CD4-positive, alpha-beta T cell treated with Interleukin-4 for 1 hour (primary cell): ENCODE results near the gene ZC3H11A.
"Not testable (repeated sequence)": the region's sequence is repeated elsewhere in the genome, so short reads cannot be mapped to it uniquely, and the experiment has no call there.

Experiments used
- DNase-seq, 2 donors: peaks; one replicate each; pipeline ENCODE4 v3.0.0-alpha.2; 2020 to 2022

The ZC3H11A gene

DNA sequence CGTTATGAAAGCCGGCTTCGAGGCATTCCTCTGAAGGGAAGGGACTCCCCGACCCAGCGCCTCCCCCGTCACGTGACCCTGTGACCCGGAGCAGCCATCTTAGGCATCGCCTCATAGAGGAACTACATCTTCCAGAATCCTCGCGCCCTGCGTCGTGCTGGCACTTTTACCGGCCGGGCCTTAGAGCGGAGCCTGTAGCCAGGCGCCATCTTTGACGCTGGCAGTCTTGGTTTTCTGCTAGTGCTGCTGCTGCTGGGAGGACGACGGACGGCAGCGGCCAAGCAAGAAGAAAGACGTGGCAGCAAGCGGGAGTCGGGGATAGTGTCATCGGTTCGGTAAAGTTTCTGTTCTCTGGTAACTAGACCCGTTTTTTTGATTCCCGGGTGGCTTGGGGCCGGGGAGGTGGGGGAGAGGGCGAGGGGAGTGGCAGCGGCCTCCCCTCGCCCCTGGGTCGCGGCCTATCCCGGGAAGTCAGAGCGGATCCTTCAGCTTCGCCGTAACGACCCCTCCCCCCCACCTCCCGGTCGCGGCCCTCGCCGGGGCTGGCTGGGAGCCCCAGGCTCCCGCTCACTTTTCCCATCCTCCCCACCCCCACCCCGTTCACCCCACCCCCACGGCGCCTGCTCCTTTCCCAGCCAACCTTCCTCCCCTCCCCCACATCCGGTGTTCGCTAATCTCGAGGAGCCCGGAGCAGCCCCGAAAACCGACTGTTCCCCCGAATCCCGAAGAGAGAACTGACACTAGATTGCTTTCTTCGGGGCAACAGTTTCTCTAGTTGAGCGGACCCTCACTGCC is at the start of gene ZC3H11A, which contains the start of gene ZBED6:
TSS of gene ZC3H11A (plus strand) at position 183 of the 795 bp plus-strand sequence. CDS start 21,448 bp downstream, outside the sequence.
TSS of gene ZBED6 (plus strand) at position 183 of the 795 bp plus-strand sequence. CDS start 1,900 bp downstream, outside the sequence.
- DNase-seq: peak; percentile 99

DNA sequence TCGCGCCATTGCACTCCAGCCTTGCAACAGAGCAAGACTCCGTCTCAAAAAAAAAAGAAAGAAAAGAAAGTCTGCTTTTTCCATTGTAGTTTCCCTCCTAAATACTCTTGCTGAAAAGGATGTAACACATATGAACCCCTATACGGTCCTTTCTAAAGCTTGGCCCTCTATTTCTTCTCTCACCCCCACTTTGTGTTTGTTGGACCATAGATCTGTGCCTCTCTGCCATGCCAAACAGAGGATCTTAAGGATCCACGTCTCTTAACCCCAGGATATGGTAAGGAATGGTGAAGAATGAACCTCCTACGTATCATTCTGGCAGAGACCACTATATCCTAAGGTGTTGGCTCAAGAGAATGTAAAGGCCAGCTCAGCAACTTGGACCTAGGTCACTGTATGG is 49.1 kb upstream of the ZC3H11A start:
- no peak for DNase-seq

DNA sequence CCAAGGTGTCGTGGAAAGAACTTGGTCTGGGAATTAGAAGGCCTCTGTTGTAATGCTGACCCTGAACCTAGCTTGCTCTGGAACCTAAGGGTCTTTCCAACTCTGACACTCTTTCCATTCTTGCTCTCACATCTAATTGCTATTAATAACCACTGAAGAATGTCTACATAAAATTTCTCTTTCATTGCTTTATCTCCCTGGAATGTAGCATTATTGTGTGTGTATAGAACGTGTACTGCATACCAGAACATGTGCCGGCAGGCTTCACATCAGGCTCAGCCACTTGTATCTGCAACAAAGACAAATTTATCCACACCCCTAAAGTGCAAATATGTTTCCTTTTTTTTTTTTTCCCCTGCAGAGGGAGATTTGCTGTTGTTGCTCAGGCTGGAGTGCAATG is 44.4 kb upstream of the ZC3H11A start:
- DNase-seq: no peak

DNA sequence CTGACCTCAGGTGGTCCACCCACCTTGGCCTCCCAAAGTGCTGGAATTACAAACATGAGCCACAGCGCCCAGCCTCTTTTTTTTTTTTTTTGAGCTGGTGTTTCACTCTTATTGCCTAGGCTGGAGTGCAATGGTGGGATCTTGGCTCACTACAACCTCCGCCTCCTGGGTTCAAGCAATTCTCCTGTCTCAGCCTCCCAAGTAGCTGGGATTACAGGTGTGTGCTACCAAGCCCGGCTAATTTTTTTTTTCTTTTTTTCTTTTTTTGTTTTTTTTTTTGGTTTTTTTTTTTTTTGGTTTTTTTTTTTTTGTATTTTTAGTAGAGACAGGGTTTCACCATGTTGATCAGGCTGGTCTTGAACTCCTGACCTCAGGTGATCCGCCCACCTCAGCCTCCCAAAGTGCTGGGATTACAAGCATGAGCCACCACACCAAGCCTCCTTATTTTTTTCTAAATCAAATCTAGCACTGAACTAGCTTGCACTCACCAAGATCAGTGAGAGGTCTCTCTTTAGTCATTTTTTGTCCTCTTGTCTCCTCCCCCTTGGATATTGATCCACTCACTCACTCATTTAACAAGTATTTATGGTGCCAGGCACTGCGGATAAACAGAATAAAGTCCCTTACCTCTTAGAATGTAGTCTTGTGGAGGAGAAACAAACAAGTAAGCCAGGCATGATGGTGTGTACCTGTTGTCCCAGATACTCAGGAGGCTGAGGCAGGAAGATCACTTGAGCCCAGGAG is 43.6 kb upstream of the ZC3H11A start:
- not testable (repeated sequence) for DNase-seq

DNA sequence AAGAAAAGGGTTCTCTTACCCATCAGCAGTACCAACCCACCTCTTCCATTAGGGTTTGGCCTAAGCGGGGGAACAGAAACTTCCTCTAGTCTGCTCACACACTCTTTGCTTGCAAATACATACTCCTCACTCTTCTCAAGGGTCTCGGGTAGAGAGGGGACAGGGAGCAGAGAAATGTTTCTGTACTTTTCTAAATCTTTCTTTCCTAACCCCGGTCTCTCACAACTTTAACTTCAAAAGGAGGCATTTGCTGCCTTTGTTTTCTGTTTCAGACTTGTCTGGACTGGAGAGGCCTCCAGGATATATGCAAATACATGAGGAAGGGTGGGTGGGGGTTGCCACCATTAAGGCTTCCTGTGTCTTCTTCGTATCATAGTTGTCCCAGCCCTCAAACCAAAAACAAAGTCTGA is 41.0 kb upstream of the ZC3H11A start:
- peak; percentile 27 to 35 for DNase-seq

DNA sequence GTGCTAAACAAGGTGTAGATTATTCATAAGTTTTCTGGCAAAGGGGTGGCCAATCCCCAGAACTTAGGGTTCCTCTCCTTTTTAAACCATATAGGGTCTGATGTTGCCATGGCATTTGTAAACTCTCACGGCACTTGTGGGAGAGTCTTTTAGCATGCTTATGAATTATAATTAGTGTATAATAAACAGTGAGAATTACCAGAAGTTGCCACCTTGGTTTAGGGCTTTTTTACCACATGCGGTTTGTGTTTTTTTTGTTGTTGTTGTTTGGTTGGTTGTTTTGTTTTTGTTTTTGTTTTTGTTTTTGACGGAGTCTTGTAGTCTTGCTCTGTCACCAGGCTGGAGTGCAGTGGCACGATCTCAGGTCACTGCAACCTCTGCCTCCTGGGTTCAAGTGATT is 39.4 kb upstream of the ZC3H11A start:
- DNase-seq: peak in 1 of 2 donors; percentile 27

DNA sequence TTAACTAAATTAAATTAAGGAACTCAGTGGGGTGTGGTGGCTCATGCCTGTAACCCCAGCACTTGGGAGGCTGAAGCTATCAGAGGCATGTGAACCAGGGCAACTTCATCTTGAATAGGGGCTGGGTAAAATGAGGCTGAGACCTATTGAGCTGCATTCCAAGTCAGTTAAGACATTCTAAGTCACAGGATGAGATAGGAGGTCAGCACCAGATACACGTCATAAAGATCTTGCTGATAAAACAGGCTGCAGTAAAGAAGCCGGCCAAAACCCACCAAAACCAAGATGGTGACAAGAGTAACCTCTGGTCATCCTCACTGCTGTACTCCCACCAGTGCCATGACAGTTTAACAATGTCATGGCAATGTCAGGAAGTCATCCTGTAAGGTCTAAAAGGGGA is 36.7 kb upstream of the ZC3H11A start:
- DNase-seq: not testable (repeated sequence)

DNA sequence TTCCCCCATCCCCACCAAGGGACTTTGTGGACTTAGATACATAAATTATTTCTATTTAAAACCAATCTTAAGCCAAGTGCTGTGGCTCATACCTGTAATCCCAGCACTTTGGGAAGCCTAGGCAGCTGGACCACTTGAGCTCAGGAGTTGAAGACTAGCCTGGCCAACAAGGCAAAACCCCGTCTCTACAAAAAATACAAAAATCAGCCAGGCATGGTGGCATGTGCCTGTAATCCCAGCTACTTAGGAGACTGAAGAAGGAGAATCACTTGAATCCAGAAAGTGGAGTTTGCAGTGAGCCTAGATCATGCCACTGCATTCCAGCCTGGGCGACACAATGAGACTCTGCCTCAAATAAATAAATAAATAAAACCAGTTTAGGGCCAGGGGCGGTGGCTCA is 34.9 kb upstream of the ZC3H11A start:
- no peak for DNase-seq

DNA sequence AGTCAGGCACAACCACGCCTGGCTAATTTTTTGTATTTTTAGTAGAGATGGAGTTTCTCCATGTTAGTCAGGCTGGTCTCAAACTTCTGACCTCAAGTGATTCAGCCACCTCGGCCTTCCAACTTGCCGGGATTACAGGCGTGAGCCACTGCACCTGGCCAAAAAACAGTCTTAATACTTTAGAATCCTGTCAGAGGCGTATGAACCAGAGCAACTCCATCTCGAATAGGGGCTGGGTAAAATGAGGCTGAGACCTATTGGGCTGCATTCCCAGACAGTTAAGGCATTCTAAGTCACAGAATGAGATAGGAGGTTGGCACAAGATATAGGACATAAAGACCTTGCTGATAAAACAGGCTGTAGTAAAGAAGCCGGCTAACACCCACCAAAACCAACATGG is 33.5 kb upstream of the ZC3H11A start:
- not testable (repeated sequence) for DNase-seq

DNA sequence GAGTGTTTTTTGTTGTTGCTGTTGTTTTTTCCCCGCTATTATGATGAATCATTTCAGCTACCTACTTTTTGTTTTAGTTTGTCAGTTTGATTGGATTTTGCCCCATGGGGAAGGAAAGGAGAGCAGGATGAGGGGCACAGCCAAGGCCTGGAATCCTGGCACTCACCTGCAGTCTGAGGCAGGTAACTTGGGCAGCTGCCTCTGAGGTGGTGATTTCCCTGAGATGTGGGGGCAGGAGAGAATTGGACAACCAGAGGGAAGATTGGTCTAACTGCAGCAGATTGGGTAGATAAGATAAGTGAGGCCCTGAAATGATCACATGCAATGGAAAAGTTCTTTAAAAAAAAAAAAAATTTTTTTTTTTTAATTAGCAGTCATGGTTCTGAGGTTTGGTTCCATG is 31.9 kb upstream of the ZC3H11A start:
- DNase-seq: no peak

DNA sequence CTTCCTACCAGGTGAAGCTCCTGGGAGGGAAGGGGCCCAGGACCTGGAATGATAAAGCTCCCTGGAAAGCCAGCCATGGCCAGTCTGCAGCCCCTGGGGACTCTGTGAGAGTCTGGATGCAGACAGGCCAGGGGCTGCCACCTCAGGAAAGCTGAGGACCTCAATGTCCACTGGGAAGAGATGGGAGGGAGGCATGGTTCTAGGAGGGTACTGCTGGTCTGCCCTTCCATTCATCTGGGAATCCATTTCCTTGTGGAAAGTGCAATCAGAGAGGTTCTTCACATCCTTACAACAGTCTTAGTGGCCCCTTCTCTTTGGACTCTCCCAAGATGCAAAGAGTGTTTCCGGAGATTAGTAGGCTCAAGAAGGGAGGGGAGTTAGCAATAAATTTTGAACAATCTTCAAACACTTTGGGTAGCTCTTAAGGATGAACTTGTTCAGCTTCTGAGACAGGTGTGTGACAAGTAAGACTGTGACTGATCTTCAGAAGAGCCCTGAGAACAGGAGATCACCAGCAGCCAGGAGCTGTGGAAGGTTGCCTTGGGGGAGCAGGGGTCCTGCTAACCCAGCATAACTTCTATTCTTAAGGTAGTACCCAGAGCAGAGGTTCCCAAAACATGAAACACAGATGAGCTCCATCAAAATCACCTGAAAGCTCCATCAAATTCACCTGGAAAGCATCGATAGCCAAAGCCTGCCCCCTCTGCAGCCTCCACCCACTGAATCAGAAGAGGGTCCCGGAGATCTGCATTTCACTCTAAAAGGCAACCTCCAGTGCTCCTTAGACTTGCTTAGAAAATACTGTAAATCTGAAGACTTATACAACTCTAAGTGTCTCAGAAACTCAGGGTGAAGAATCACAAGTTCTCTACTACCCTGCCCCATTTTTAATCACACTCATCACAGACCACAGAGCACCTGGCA is 31.1 kb upstream of the ZC3H11A start:
- peak in 1 of 2 donors; percentile 14 for DNase-seq

DNA sequence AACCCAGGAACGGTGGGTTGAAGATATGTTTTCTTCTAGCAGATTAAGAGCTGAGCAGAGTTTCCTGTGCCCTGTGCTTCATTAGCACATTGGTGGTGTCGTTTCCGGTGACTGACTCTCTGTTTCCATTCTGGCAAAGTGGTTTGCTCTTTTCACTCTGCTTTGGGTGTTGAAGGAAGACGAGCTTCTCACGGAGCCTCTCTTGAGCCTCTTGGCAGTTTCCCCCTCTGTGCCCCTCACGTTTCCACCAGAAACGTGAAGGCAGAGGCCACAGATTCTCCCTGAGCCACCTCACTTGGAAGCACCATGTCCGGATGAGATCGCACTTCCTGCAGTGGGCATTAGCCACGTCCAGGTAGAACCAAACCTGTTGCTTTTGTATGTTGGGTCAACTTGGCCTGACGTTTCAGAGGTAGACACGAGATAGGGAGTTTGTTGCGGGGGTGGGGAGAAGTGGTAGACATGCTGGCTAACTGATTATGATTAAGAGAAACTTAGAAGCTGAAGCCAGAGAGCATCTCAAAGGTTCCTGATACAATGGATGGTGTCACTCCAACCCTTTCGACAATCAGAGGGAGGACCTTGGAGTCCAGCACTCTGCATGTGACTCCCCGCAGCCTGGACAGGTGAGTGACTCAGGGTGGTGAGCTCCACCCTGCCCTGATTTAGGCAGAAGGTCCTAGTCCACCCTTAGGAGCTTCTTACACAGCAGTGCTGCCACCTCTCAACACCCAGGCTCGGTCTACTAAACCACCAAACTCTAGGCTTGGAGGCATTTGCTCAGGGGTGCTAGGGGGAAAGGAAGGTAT is 30.2 kb upstream of the ZC3H11A start, which contains the start of gene LAX1:
TSS of gene LAX1 (plus strand) at position 155 of the 809 bp plus-strand sequence. CDS start at position 538, 383 bp downstream.
- DNase-seq: peak; percentile 76 to 87

DNA sequence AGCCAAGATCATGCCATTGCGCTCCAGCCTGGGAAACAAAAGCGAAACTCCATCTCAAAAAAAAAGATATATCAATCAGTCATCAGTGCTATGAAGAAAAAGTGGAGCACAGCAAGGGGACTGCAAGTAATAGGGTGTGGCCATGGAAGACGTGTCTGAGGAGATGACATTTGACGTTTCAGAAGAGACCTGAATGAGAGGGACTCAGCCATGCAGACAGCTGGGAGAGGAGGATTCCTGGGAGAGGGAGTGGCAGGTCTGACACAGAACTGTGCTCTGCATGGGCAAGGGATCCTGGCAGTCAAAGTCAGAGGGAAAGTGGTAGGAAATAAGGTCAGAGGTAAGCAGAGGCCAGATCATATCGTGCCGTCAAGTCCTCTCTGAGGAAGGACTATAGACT is 27.2 kb upstream of the ZC3H11A start:
- DNase-seq: peak in 1 of 2 donors; percentile 17

DNA sequence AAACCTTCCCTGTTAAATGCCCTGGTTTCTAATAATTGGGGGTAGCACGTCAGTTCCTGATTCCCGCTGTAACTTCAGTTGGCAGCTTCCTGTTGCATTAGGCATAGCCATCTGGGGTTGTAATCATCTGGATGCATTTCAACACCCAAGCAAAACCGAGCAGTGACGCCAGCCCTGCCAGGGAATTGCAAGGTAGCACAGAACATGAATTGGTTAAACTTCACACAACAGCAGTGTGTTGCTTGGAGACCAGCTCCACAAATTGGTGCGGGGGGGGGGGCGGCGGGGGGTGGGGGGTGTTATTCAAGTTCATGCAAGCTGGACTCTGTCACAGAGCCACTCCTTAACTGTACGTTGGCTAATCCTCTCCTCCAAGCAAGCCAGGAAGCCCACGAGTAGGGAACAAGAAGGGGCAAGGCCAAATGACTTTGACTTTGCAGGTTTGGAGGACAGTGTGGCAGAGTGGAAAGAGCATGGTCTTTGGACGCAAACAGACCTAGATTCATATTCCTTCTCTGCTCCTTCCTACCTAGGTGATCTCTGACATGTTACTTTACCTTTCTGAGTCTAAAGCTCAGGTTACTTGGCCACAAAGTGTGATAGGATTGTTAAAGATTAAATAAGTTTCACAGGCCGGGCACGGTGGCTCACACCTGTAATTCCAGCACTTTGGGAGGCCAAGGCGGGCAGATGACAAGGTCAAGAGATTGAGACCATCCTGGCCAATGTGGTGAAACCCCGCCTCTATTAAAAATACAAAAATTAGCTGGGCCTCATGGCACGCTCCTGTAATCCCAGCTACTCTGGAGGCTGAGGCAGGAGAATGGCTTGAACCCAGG is 25.7 kb upstream of the ZC3H11A start:
- DNase-seq: peak; percentile 10 to 81

DNA sequence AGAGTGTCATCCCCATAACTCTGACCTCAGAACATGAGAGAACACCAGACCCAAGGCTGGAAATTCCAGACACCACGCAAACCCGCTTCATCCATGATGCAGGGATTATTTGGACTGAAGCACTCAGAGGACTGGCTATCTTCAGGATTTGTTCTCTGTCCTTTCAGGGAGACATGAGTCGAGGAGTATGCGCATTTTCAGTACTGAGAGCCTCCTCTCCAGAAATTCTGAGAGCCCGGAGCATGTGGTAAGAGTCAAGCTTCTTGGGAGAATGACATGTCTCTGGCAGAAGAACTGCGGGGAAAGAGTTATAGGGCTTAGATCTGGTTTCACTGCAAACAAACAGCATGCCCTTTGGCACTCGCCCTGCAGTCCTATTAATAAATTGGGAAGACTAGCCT is 23.5 kb upstream of the ZC3H11A start:
- no peak for DNase-seq

DNA sequence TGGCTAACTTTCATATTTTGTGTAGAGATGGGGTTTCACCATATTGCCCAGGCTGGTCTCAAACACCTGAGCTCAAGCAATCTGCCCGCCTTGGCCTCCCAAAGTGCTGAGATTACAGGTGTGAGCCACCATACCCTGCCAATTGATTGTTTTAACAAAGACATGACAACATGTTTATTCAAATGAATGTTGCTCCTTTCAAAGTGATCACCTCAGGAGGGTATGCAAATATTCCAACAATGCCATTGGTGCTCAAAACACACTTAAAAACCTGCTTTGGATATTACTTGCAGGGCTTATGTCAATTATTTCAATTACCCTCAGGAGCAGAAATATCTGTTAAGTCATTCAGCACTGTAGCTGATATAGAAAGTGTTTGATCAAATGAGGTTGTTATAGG is 22.6 kb upstream of the ZC3H11A start:
- no peak for DNase-seq

DNA sequence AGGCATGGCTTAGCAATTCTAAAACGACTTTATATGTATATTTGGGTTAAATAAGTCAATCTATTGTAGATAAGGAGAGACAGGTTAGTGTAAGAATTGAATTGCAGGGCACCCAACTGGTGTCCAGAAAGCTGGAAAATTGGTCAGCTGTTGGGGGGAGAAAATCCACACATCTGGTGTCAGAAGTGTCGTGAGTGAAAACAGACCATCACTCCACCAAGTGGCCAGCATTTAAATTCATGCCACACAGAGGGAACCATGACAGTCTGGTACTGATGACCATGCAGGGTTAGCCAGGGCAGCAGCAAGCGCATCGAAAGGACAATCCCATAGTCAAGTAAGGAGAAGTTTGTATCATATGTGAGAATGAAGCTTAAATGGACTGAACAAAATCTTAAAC is 18.8 kb upstream of the ZC3H11A start:
- DNase-seq: peak in 1 of 2 donors; percentile 28

DNA sequence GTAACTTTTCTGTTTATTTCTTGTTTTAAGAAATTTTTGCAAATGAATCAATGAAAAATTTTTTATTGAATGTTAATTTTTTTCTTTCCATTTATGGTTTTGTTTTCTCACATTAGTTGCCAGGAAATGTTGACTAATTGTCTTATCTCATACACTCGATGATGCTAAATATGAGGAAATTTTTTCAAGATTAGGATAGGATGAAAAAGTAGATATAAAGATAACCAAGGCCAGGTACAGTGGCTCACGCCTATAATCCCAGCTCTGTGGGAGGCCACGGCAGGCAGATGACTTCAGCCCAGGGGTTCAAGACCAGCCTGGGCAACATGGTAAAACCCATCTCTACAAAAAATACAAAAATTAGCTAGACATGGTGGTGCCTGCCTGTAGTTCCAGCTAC is 17.8 kb upstream of the ZC3H11A start:
- DNase-seq: no peak

DNA sequence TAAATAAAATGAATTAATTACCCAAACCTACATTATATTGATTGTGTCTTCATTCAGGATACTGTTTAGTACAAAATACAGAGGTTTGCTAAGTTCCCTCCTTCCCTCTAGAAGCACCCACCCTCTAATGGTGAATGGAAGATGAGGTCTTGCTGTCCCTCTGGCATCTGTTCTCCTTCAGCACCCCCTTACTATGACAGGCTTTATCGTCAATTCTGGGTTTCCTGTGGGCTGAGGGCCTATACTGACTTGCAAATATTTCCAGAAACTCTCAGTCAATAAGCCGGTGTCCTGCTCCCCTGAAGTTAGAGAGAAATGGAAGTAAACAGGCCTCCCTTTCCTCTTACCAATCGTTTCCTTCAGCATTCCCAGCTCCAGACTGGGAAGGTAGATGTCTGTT is 17.3 kb upstream of the ZC3H11A start:
- no peak for DNase-seq

DNA sequence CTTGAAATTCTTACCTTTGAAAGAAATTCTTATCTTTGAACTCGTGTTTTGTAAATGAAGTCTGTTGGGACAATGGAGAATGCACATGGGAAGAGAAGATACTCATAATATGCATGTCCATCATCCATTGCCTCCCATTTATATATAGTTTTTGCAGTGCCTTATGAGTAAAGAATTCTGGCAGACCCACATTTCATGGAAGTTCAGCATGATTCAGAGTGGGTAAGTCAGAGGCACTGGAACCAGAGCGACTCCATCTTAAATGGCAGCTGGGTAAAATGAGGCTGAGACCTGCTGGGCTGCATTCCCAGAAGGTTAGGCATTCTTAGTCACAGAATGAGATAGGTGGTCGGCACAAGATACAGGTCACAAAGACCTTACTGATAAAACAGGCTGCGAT is 16.6 kb upstream of the ZC3H11A start:
- DNase-seq: no peak

DNA sequence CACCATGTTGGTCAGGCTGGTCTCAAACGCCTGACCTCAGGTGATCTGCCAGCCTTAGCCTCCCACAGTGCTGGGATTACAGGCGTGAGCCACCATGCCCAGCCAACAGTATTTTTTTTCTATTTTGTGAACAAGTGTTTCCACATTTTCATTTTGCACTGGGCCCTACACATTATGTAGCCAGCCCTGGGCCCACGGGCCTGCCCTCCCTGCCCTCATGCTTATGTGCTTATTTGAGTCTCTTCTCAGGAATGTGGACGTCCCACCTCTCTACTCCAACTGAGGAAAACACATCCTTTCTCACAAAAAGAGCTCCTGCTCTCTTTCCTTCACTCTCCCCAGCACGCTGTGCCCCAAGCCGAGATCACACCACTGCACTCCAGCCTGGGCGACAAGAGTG is 13.5 kb upstream of the ZC3H11A start:
- DNase-seq: no peak
